Tibial nerve (tissue), 4 donors: Measurements from ENCODE around the gene TNFSF15. TPM values are rescaled to one million over a fixed set of nuclear protein-coding genes. Genes with fewer than 3 reads are reported as not detected.
"Not testable (repeated sequence)": the region's sequence is repeated elsewhere in the genome, so short reads cannot be mapped to it uniquely, and the experiment has no call there.

ENCODE experiments used
- DNase-seq, 2 donors: peaks; one replicate each; pipeline ENCODE4 v3.0.0-alpha.2; 2019; ENCODE audit warnings: low spot score in 2 of 2
- H3K27ac ChIP-seq, 4 donors: fragments of 200-600 bp; sonication (generic) in 3 of 4; one replicate each; pipeline ENCODE4 v1.5.1; 2017 to 2019; ENCODE audit warnings: mild to moderate bottlenecking in 1 of 4
- H3K27me3 ChIP-seq, 2 donors: fragments of 200-600 bp; sonication (generic) in 1 of 2; one replicate each; pipeline versions ENCODE4 v1.5.1 to v1.6.0; 2017 to 2019
- H3K36me3 ChIP-seq, 3 donors: fragments of 200-600 bp; sonication (generic); one replicate each; pipeline ENCODE4 v1.5.1; 2018 to 2019
- H3K4me1 ChIP-seq, 4 donors: fragments of 200-600 bp; sonication (generic) in 3 of 4; one replicate each; pipeline ENCODE4 v1.5.1; 2017 to 2019
- H3K4me3 ChIP-seq, 4 donors: fragments of 200-600 bp; sonication (generic) in 3 of 4; one replicate each; pipeline ENCODE4 v1.5.1; 2017 to 2019; ENCODE audit warnings: mild to moderate bottlenecking in 1 of 4, moderate library complexity in 1 of 4
- H3K9me3 ChIP-seq, 4 donors: fragments of 200-600 bp; sonication (generic) in 3 of 4; one replicate each; pipeline ENCODE4 v1.5.1; 2017 to 2019
- CTCF ChIP-seq, 5 experiments: fragments of 200-600 bp in 3 of 5; fragments of 450-650 bp in 2 of 5; sonication (generic) in 3 of 5; IDR thresholded peaks; one replicate each; pipeline ENCODE4 v1.5.1; 2016 to 2019; ENCODE audit warnings: antibody characterized with exemption in 5 of 5, mild to moderate bottlenecking in 3 of 5, moderate library complexity in 2 of 5
- EP300 ChIP-seq, 2 donors: sonication (generic); formaldehyde crosslinking; IDR thresholded peaks; one replicate each; pipeline ENCODE4 v1.6.1; 2017; ENCODE audit warnings: antibody characterized with exemption in 2 of 2, mild to moderate bottlenecking in 1 of 2
- POLR2A ChIP-seq, 2 donors: fragments of 450-650 bp; IDR thresholded peaks; one replicate each; pipeline ENCODE4 v1.6.1; 2017; ENCODE audit warnings: antibody characterized with exemption in 2 of 2, mild to moderate bottlenecking in 2 of 2, moderate library complexity in 2 of 2
- WGBS, 2 donors: methylation state at CpG; one replicate each; pipeline ENCODE4 v1.1.5; 2018; 5-methylcytosine and 5-hydroxymethylcytosine counted together
- total RNA-seq, 4 donors: library from RNA; depleted of rRNA; stranded (reverse); fragments of >200 nt; gene quantifications; one replicate each; pipeline ENCODE4 v1.1.0, GENCODE V29; 2016

Gene TNFSF15
- total RNA-seq, 4 donors from 2014 or later: 0.30 to 2.1 (median 1.2) TPM

GRCh38 chr9:114743446-114743845 lies 62.4 kb downstream of the TNFSF15 start:
- Histone ChIP-seq H3K9me3 (no peaks in the 10 kb centered on the region), H3K4me3 (no peak overlapping the region), H3K4me1 (peaks cover 0 to 22% (median 7%) of the 10 kb centered on the region in 4 donors), H3K36me3 (no peaks in the 10 kb centered on the region), H3K27ac (no peak overlapping the region), H3K27me3 (no peaks in the 10 kb centered on the region)
- WGBS, 2 donors: 93 to 95% methylated on average over 3 of the region's 3 CpGs
- no peak for DNase-seq
- TF ChIP-seq CTCF (IDR thresholded peaks at IDR 0.05): no peak
- no peak for TF ChIP-seq POLR2A (IDR thresholded peaks at IDR 0.05)
- no peak for TF ChIP-seq EP300 (IDR thresholded peaks at IDR 0.05)

- Histone ChIP-seq H3K9me3 (no peaks in the 10 kb centered on the region), H3K4me1 (peaks cover 0 to 22% (median 7%) of the 10 kb centered on the region in 4 donors), H3K36me3 (no peaks in the 10 kb centered on the region), H3K4me3 (no peak overlapping the region), H3K27ac (no peak overlapping the region), H3K27me3 (no peaks in the 10 kb centered on the region)
- TF ChIP-seq CTCF (IDR thresholded peaks at IDR 0.05) (no peak), POLR2A (IDR thresholded peaks at IDR 0.05) (no peak), EP300 (IDR thresholded peaks at IDR 0.05) (no peak)
- WGBS, 2 donors: 94 to 96% methylated on average over 2 of the region's 2 CpGs
- no peak for DNase-seq
Measured at GRCh38 chr9:114742947-114743346, 62.9 kb downstream of the TNFSF15 start.

- H3K27me3 ChIP-seq, H3K4me3 ChIP-seq, H3K27ac ChIP-seq, DNase-seq, H3K36me3 ChIP-seq, H3K9me3 ChIP-seq: not testable (repeated sequence)
- peaks cover 0 to 18% (median 7%) of the 10 kb centered on the region in 4 donors for H3K4me1 ChIP-seq
- WGBS, 2 donors: 81 to 82% methylated on average over 1 of the region's 1 CpG
Measured at GRCh38 chr9:114741521-114741920, 64.3 kb downstream of the TNFSF15 start.

- 24 to 25% methylated on average over 8 of the region's 8 CpGs for whole genome bisulfite sequencing, 2 donors
- peak; percentile 51 to 80 for DNase-seq
- TF ChIP-seq POLR2A (IDR thresholded peaks at IDR 0.05) (no peak), CTCF (IDR thresholded peaks at IDR 0.05) (peak; percentile 63 to 88 (median 76)), EP300 (IDR thresholded peaks at IDR 0.05) (peak in 1 of 2 donors; percentile 49)
Measured at GRCh38 chr9:114738581-114739316, 67.1 kb downstream of the TNFSF15 start.

GRCh38 chr9:114737847-114738246 lies 68.0 kb downstream of the TNFSF15 start:
- 88 to 90% methylated on average over 4 of the region's 4 CpGs for WGBS, 2 donors
- no peak for TF ChIP-seq EP300 (IDR thresholded peaks at IDR 0.05)
- TF ChIP-seq POLR2A (IDR thresholded peaks at IDR 0.05): no peak
- TF ChIP-seq CTCF (IDR thresholded peaks at IDR 0.05): no peak

More at GRCh38 chr9:114738581-114739316, 67.1 kb downstream of the TNFSF15 start:
- Histone ChIP-seq H3K27me3 (no peaks in the 10 kb centered on the region), H3K27ac (no peak overlapping the region), H3K4me1 (no peaks in the 10 kb centered on the region), H3K9me3 (no peaks in the 10 kb centered on the region), H3K36me3 (no peaks in the 10 kb centered on the region), H3K4me3 (no peak overlapping the region)

More at GRCh38 chr9:114737847-114738246, 68.0 kb downstream of the TNFSF15 start:
- Histone ChIP-seq H3K4me1 (no peaks in the 10 kb centered on the region), H3K27ac (no peak overlapping the region), H3K36me3 (no peaks in the 10 kb centered on the region), H3K9me3 (no peaks in the 10 kb centered on the region), H3K4me3 (no peak overlapping the region), H3K27me3 (no peaks in the 10 kb centered on the region)
- DNase-seq: no peak
